ENCODE data around the gene HEXD. TPM values are rescaled to one million over a fixed set of nuclear protein-coding genes. Genes with fewer than 3 reads are reported as not detected.

Gene HEXD
- total and polyA plus RNA-seq, 2 donors (not counting 3 experiments of a cell fraction or from before 2014, with no cell fraction given), result 12.9 to 18.6 TPM

GRCh38 chr17:82489851-82490511, 71.8 kb downstream of the HEXD start:
- intact Hi-C loops (cut with micrococcal nuclease), result no loop called here
- FAIRE-seq, result no peak
- TSS peak; percentile 8 for BruUV-seq (replicated peaks)

GRCh38 chr17:82490512-82491195, 72.5 kb downstream of the HEXD start:
- Histone ChIP-seq H2AFZ (ENCODE audit: low read depth, low read length) (no peak overlapping the region), H3K4me2 (ENCODE audit: insufficient read depth, low read length) (no peak overlapping the region), H3K9me1 (replicated peaks; ENCODE audit: control insufficient read depth, extremely low read depth, insufficient read depth, low read length) (no peaks in the 10 kb centered on the region), H3K9me3 (replicated peaks; ENCODE audit: control insufficient read depth, insufficient read depth, low read length) (no peaks in the 10 kb centered on the region), H3K4me3 (replicated peaks in 1 of 3; ENCODE audit: insufficient read depth in 1 of 3, low read depth in 1 of 3, low read length in 3 of 3) (no peak overlapping the region), H3K9ac (replicated peaks; ENCODE audit: extremely low read depth, insufficient read depth, low read length) (no peak overlapping the region), H3K79me2 (ENCODE audit: control insufficient read depth, insufficient read depth, low read length) (no peaks in the 10 kb centered on the region), H3K36me3 (ENCODE audit: control insufficient read depth in 2 of 2, extremely low read depth in 1 of 2, insufficient read depth in 2 of 2, low read length in 2 of 2) (peaks cover 2 to 20% of the 10 kb centered on the region in 2 experiments), H3K27me3 (ENCODE audit: control insufficient read depth in 2 of 2, insufficient read depth in 2 of 2, low read length in 2 of 2) (no peaks in the 10 kb centered on the region), H3K27ac (ENCODE audit: insufficient read depth, low read depth, low read length) (no peak overlapping the region), H3K4me1 (ENCODE audit: control insufficient read depth, extremely low read depth, insufficient read depth, low read length) (no peaks in the 10 kb centered on the region), H4K20me1 (replicated peaks; ENCODE audit: control insufficient read depth, extremely low read depth, insufficient read depth, low read length) (no peaks in the 10 kb centered on the region)
- dilution Hi-C loops (cut with MboI; ENCODE audit: extremely low pct_ligation_motif_present, low sequenced_read_pairs), result no loop called here
- intact Hi-C loops (cut with micrococcal nuclease), result no loop called here
- DNase-seq (ENCODE audit: low read depth, low spot score) (no peak), FAIRE-seq (no peak)
- no TSS peak for BruUV-seq (replicated peaks)
- CTCF ChIA-PET, result no interaction called here
- POLR2A ChIA-PET, result no interaction called here
- TF ChIP-seq FOS (IDR thresholded peaks at IDR 0.05; ENCODE audit: borderline replicate concordance, insufficient read depth, low read length) (no peak), GATA2 (IDR thresholded peaks at IDR 0.05; ENCODE audit: insufficient read depth, insufficient read length, low read depth, low read length) (no peak), EZH2 (IDR thresholded peaks at IDR 0.05; ENCODE audit: borderline replicate concordance, low read depth, low read length, severe bottlenecking) (no peak), POLR2A (IDR thresholded peaks at IDR 0.05; ENCODE audit: low read depth, low read length) (no peak)

More at GRCh38 chr17:82489851-82490511, 71.8 kb downstream of the HEXD start:
- Histone ChIP-seq H3K79me2 (ENCODE audit: control insufficient read depth, insufficient read depth, low read length) (no peaks in the 10 kb centered on the region), H3K4me1 (ENCODE audit: control insufficient read depth, extremely low read depth, insufficient read depth, low read length) (no peaks in the 10 kb centered on the region), H3K9ac (replicated peaks; ENCODE audit: extremely low read depth, insufficient read depth, low read length) (no peak overlapping the region), H2AFZ (ENCODE audit: low read depth, low read length) (no peak overlapping the region), H4K20me1 (replicated peaks; ENCODE audit: control insufficient read depth, extremely low read depth, insufficient read depth, low read length) (no peaks in the 10 kb centered on the region), H3K9me1 (replicated peaks; ENCODE audit: control insufficient read depth, extremely low read depth, insufficient read depth, low read length) (no peaks in the 10 kb centered on the region), H3K4me3 (replicated peaks in 1 of 3; ENCODE audit: insufficient read depth in 1 of 3, low read depth in 1 of 3, low read length in 3 of 3) (no peak overlapping the region), H3K27me3 (ENCODE audit: control insufficient read depth in 2 of 2, insufficient read depth in 2 of 2, low read length in 2 of 2) (no peaks in the 10 kb centered on the region), H3K9me3 (replicated peaks; ENCODE audit: control insufficient read depth, insufficient read depth, low read length) (no peaks in the 10 kb centered on the region), H3K4me2 (ENCODE audit: insufficient read depth, low read length) (no peak overlapping the region), H3K27ac (ENCODE audit: insufficient read depth, low read depth, low read length) (no peak overlapping the region), H3K36me3 (ENCODE audit: control insufficient read depth in 2 of 2, extremely low read depth in 1 of 2, insufficient read depth in 2 of 2, low read length in 2 of 2) (peaks cover 2 to 24% of the 10 kb centered on the region in 2 experiments)
- DNase-seq (ENCODE audit: low read depth, low spot score), result no peak
- dilution Hi-C loops (cut with MboI; ENCODE audit: extremely low pct_ligation_motif_present, low sequenced_read_pairs), result no loop called here
- TF ChIP-seq FOS (IDR thresholded peaks at IDR 0.05; ENCODE audit: borderline replicate concordance, insufficient read depth, low read length), result no peak
- ChIA-PET CTCF (interaction anchor here (1.2 kb wide), 1 partner anchor 61 kb away, joined by 4 read pairs; no protein-coding TSS in a partner anchor), POLR2A (no interaction called here)

All from endothelial cell of umbilical vein (primary cell).